Measurements from ENCODE around the gene AK1. TPM values are rescaled to one million over a fixed set of nuclear protein-coding genes. Genes with fewer than 3 reads are reported as not detected.

AK1 gene
- polyA plus RNA-seq, 2 donors: 51.7 to 68.4 TPM

DNA sequence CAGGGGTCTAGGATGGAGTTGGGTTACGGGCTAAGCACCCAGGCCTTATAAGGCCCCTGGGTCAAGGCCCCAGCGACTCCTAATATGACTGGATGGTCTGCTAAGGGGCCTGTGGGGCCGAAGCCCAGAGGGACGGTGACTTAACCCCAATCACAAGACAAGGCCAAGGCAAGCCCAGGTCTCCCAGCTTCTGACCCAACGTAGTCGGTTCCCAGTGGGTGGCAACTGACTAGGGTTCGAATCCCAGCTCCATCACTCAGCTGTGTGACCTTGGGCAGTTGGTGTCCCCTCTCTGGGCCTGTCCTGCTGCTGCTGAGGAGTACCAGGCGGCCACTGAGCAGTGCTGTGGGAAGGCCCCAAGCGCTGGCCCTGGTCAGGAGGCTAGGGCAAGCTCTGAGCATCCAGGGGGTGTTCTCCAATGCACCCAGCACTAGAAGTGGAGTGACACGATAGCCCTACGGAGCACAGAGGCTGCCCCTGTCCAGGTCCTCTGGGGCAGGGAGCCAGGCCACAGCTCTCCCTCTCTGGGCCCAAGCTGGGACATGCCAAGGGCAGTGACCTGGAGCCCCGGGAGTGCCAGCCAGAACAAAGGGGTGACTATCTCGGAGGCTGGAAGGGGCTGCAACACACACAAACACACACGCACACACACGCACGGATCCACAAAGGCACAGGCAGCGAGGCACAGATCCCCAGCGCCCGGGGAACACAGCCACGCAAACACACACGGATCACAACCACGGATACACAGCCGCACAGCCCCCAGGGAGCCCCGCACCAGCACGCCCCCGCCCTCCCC lies 512 bp downstream of the AK1 start:
- H3K27me3 ChIP-seq (ENCODE audit: control insufficient read depth in 1 of 2, insufficient read depth in 2 of 2, low read length in 2 of 2): no peaks in the 10 kb centered on the region
- 29 to 33% methylated on average over 26 of the region's 26 CpGs for WGBS, 2 donors
- peaks cover 0 to 3% of the 10 kb centered on the region in 2 donors for H3K36me3 ChIP-seq (ENCODE audit: control insufficient read depth in 2 of 2, insufficient read depth in 2 of 2, low read length in 1 of 2)
- H3K9me3 ChIP-seq (ENCODE audit: control insufficient read depth in 2 of 2, insufficient read depth in 1 of 2, low read depth in 1 of 2, low read length in 1 of 2): no peaks in the 10 kb centered on the region
- H3K27ac ChIP-seq (ENCODE audit: low read depth in 2 of 2, low read length in 1 of 2): peak overlapping the region; percentile 58 to 76
- H3K4me3 ChIP-seq (ENCODE audit: low read depth in 1 of 2, low read length in 2 of 2): peak overlapping the region; percentile 51 to 56
- peaks cover 16 to 33% of the 10 kb centered on the region in 2 donors for H3K4me1 ChIP-seq (ENCODE audit: control insufficient read depth in 2 of 2, insufficient read depth in 2 of 2, low read length in 1 of 2)

DNA sequence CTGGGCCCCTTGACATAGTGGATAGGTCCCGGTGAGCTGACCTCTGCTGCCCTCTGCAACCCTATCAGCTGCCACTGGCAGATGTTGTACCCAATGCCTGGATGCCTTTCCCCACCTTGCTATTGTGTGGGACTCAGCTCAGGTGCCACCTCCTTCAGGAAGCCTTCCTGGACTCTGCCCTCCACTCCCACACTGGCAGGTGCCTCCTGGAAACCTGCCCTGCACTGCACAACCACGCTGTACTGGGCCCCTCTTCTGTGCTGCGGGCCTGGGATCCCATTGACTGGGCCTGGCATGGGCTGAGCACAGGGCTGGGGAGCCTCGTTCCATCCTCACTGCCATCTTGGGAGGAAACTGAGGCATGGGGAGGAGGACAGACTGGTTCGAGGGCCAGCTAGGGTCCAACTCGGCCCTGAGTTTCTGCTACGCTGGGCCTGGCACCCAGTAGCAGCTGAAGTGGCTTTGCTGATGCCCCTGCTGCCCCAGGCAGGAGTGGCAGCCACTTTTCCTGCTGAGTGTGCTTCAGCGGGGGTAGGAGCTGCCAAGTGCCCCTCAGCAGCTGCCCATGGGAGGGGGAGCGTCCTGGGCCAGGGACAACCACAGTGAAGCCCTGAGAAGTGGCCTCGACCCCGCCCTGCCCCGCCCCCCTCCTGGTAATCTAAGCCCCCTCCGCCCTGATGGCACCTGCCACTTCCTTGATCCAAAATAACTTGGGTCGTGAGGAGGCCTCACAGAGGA lies 1.3 kb downstream of the AK1 start:
- peaks cover 0 to 8% of the 10 kb centered on the region in 2 donors for H3K36me3 ChIP-seq (ENCODE audit: control insufficient read depth in 2 of 2, insufficient read depth in 2 of 2, low read length in 1 of 2)
- peaks cover 16 to 33% of the 10 kb centered on the region in 2 donors for H3K4me1 ChIP-seq (ENCODE audit: control insufficient read depth in 2 of 2, insufficient read depth in 2 of 2, low read length in 1 of 2)
- 75 to 79% methylated on average over 13 to 14 of the region's 14 CpGs for WGBS, 2 donors
- H3K27me3 ChIP-seq (ENCODE audit: control insufficient read depth in 1 of 2, insufficient read depth in 2 of 2, low read length in 2 of 2): no peaks in the 10 kb centered on the region
- H3K27ac ChIP-seq (ENCODE audit: low read depth in 2 of 2, low read length in 1 of 2): peak overlapping the region in 1 of 2 donors; percentile 76
- no peak overlapping the region for H3K4me3 ChIP-seq (ENCODE audit: low read depth in 1 of 2, low read length in 2 of 2)
- no peaks in the 10 kb centered on the region for H3K9me3 ChIP-seq (ENCODE audit: control insufficient read depth in 2 of 2, insufficient read depth in 1 of 2, low read depth in 1 of 2, low read length in 1 of 2)

DNA sequence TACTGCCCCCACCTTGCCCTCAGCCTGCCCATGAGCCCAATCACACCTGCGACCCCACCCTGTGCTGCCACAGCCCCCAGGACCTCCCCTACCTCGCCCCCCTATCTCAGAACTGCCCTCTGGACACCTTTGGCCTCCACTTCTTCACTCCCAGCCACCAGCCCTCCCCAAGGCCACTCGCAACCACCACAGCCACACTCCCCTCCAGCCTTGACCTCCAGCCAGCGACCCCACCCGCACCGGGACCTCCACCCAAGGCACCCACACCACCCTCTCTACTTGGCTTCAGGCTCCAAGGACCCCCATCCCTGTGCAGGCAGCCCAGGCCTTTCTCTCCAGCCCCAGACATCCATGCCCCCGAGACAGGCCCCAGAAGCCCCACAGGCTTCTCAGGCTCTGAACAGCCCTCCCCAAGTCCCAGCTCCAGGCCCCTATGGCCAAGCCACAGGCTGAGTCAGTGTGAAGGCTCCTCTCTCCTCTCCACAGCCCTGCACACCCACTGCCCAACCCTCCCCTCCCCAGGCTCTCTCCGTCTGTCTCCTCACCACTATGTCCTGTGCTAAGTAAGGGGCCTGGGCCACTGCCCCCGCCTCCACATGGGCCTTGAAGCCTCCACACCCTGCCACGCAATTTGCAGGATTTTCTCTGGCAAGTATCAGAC lies 2.0 kb downstream of the AK1 start:
- Histone ChIP-seq H3K27me3 (ENCODE audit: control insufficient read depth in 1 of 2, insufficient read depth in 2 of 2, low read length in 2 of 2) (no peaks in the 10 kb centered on the region), H3K27ac (ENCODE audit: low read depth in 2 of 2, low read length in 1 of 2) (peak overlapping the region in 1 of 2 donors; percentile 54), H3K4me3 (ENCODE audit: low read depth in 1 of 2, low read length in 2 of 2) (no peak overlapping the region), H3K36me3 (ENCODE audit: control insufficient read depth in 2 of 2, insufficient read depth in 2 of 2, low read length in 1 of 2) (peaks cover 0 to 13% of the 10 kb centered on the region in 2 donors), H3K9me3 (ENCODE audit: control insufficient read depth in 2 of 2, insufficient read depth in 1 of 2, low read depth in 1 of 2, low read length in 1 of 2) (no peaks in the 10 kb centered on the region), H3K4me1 (ENCODE audit: control insufficient read depth in 2 of 2, insufficient read depth in 2 of 2, low read length in 1 of 2) (peaks cover 16 to 33% of the 10 kb centered on the region in 2 donors)
- 78 to 86% methylated on average over 10 of the region's 10 CpGs for WGBS, 2 donors

DNA sequence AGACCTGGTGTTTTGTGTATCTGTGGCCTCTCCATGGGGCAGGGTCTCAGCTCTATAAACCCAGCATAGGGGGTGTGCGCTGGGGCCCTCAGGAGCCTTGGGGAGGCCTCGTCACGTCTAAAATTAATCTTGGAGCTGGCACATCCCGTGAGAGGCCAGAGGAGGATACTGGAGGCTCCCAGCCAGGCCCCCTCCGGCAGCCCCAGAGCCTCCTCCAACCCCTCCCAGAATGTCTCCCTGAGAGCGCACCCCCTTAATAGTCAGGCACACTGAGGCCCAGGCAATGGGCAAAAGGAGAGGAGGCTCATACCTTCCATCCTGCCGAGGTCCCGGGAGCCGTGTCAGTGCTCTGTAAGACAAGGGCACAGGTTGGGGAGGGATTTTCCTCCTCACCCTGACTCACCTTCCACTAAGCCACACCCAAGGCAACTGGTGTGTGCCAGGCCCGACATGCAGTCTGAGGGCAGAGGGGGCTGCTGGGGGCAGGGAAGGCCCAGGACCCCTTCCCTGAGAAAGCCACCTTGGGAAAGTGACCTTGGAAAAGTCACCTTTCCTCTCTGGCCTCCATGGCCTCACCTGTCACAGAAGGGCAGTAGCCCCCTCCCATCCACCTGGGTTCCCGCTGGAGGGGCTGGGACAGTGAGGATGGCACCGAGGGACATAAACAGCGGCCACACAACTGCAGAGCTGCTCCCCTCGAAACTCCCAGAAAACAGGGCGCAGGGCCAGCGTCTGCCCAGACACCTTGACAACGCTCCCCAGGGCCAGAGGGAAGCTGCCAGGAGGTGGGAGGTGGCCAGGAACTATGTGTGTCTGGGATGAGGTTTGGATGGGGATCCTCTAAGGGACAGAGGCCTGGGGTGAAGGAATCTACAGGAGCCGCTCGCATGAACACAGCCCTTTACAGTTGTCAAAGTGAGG lies 2.9 kb downstream of the AK1 start:
- peaks cover 0 to 13% of the 10 kb centered on the region in 2 donors for H3K36me3 ChIP-seq (ENCODE audit: control insufficient read depth in 2 of 2, insufficient read depth in 2 of 2, low read length in 1 of 2)
- H3K4me3 ChIP-seq (ENCODE audit: low read depth in 1 of 2, low read length in 2 of 2): no peak overlapping the region
- peak overlapping the region in 1 of 2 donors; percentile 29 for H3K27ac ChIP-seq (ENCODE audit: low read depth in 2 of 2, low read length in 1 of 2)
- no peaks in the 10 kb centered on the region for H3K9me3 ChIP-seq (ENCODE audit: control insufficient read depth in 2 of 2, insufficient read depth in 1 of 2, low read depth in 1 of 2, low read length in 1 of 2)
- WGBS, 2 donors: 45 to 70% methylated on average over 19 of the region's 19 CpGs
- no peaks in the 10 kb centered on the region for H3K27me3 ChIP-seq (ENCODE audit: control insufficient read depth in 1 of 2, insufficient read depth in 2 of 2, low read length in 2 of 2)
- H3K4me1 ChIP-seq (ENCODE audit: control insufficient read depth in 2 of 2, insufficient read depth in 2 of 2, low read length in 1 of 2): peaks cover 16 to 33% of the 10 kb centered on the region in 2 donors

DNA sequence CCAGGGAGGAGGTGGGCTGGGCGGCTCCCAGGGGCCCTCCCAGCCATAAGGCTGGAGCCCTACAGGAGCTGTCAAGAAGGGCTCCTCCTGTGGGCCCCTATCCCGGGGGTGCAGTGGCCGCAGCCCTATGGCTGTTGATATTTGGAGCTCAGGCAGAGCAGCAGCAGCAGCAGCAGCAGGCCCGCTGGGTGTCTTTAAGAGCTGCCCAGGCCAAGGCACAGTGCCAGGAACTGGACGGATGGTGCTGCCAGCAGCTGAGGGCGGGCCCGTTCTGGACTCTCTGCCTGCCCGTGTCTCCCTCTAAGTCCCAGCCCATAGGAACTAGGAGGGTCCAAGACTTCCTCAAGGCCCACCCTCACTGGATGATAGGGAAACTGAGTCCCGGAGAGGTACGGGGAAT lies 3.6 kb downstream of the AK1 start:
- Histone ChIP-seq H3K9me3 (ENCODE audit: control insufficient read depth in 2 of 2, insufficient read depth in 1 of 2, low read depth in 1 of 2, low read length in 1 of 2) (no peaks in the 10 kb centered on the region), H3K4me3 (ENCODE audit: low read depth in 1 of 2, low read length in 2 of 2) (no peak overlapping the region), H3K36me3 (ENCODE audit: control insufficient read depth in 2 of 2, insufficient read depth in 2 of 2, low read length in 1 of 2) (peaks cover 0 to 13% of the 10 kb centered on the region in 2 donors), H3K27me3 (ENCODE audit: control insufficient read depth in 1 of 2, insufficient read depth in 2 of 2, low read length in 2 of 2) (no peaks in the 10 kb centered on the region), H3K27ac (ENCODE audit: low read depth in 2 of 2, low read length in 1 of 2) (no peak overlapping the region), H3K4me1 (ENCODE audit: control insufficient read depth in 2 of 2, insufficient read depth in 2 of 2, low read length in 1 of 2) (peaks cover 16 to 33% of the 10 kb centered on the region in 2 donors)
- WGBS, 2 donors: 54 to 59% methylated on average over 10 of the region's 10 CpGs

DNA sequence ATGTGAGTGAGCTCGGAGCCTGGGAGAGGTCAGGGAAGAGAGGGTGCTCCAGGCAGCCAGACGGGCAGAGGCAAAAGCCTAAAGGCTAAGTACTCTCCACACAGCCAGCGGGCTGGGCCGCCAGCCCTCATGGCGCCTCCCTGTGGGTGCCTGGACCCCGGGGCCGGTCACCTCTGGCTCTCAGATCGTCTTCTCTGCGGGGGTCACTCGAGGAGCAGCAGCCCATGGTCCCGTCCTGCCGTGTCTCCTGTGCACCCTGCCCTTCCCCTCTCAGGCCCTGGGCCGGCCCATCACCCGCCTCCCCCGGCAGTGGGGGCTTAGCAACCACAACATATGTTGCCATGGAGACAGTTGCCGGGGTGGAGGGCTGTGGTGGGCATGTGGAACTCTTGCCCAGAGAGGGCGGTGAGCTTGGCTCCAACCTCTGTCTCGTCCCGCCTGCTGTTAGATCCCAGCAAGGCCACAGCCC lies 4.2 kb downstream of the AK1 start:
- Histone ChIP-seq H3K4me3 (ENCODE audit: low read depth in 1 of 2, low read length in 2 of 2) (no peak overlapping the region), H3K36me3 (ENCODE audit: control insufficient read depth in 2 of 2, insufficient read depth in 2 of 2, low read length in 1 of 2) (peaks cover 0 to 13% of the 10 kb centered on the region in 2 donors), H3K27ac (ENCODE audit: low read depth in 2 of 2, low read length in 1 of 2) (no peak overlapping the region), H3K9me3 (ENCODE audit: control insufficient read depth in 2 of 2, insufficient read depth in 1 of 2, low read depth in 1 of 2, low read length in 1 of 2) (no peaks in the 10 kb centered on the region), H3K4me1 (ENCODE audit: control insufficient read depth in 2 of 2, insufficient read depth in 2 of 2, low read length in 1 of 2) (peaks cover 16 to 33% of the 10 kb centered on the region in 2 donors), H3K27me3 (ENCODE audit: control insufficient read depth in 1 of 2, insufficient read depth in 2 of 2, low read length in 2 of 2) (no peaks in the 10 kb centered on the region)
- 74 to 79% methylated on average over 19 of the region's 19 CpGs for WGBS, 2 donors

DNA sequence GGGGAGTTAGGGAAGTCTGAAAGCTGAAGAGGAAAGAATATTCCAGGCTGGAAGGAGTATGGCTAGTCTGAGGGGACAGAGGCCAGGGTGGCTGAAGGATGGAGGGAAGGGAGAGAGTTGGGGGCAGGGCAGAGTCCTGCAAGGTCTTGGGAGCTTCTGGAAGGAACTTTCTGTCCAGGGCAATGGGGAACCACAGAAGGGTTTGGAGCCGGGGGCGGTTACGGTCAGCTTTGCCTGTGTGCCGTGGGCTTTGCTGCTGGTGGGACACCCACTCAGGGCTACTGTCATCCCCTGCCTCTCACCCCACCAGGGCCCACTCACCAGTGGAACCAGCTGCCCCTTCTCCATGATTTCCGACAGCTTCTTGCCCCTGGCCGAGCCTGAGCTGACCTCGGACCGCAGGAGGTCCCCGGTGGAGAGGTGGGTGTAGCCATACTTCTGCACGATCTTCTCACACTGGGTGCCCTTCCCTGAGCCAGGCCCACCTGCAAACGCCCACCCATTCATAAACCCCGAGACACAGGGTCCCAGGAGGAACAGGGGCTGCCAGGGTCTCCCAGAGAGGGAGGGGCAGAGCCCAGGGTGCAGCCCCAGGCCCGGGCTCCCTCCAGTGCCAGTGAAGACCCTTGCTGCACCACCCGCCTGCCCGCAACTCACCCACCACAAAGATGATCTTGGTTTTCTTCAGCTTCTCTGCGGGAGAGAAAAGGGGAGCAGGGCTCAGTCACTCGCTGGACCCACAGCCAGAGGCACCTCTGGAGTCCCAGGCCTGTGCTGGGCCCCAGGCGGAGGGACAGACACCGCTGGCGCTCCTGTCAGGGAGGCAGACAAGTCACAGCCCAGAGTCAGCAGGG lies 4.9 kb downstream of the AK1 start:
- 94 to 95% methylated on average over 20 of the region's 20 CpGs for WGBS, 2 donors
- H3K27ac ChIP-seq (ENCODE audit: low read depth in 2 of 2, low read length in 1 of 2): no peak overlapping the region
- no peaks in the 10 kb centered on the region for H3K9me3 ChIP-seq (ENCODE audit: control insufficient read depth in 2 of 2, insufficient read depth in 1 of 2, low read depth in 1 of 2, low read length in 1 of 2)
- H3K4me1 ChIP-seq (ENCODE audit: control insufficient read depth in 2 of 2, insufficient read depth in 2 of 2, low read length in 1 of 2): peaks cover 16 to 33% of the 10 kb centered on the region in 2 donors
- H3K4me3 ChIP-seq (ENCODE audit: low read depth in 1 of 2, low read length in 2 of 2): no peak overlapping the region
- no peaks in the 10 kb centered on the region for H3K27me3 ChIP-seq (ENCODE audit: control insufficient read depth in 1 of 2, insufficient read depth in 2 of 2, low read length in 2 of 2)
- peaks cover 0 to 16% of the 10 kb centered on the region in 2 donors for H3K36me3 ChIP-seq (ENCODE audit: control insufficient read depth in 2 of 2, insufficient read depth in 2 of 2, low read length in 1 of 2)

DNA sequence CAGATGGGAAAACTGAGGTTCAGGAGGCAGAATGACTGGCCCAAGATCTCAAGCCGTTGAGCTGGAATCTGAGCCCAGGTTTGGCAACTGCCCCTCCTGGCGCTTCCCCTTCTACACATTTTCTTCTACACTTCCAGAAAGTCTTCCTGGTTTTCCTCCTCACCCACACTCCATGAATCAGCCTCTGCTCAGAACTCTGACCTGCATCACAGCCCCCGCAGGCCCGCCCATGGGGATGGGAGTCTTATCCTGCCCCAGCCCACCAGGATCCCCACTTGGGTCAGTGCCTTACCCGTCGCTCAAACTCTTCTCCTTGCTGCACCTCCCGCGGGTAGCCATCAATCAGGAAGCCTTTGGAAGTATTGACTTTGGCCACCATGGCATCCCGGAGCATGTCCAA lies 5.9 kb downstream of the AK1 start:
- 90% methylated on average over 9 of the region's 9 CpGs for WGBS, 2 donors
- H3K4me1 ChIP-seq (ENCODE audit: control insufficient read depth in 2 of 2, insufficient read depth in 2 of 2, low read length in 1 of 2): peaks cover 7 to 25% of the 10 kb centered on the region in 2 donors

More for the DNA sequence above, 5.9 kb downstream of the AK1 start:
- H3K36me3 ChIP-seq (ENCODE audit: control insufficient read depth in 2 of 2, insufficient read depth in 2 of 2, low read length in 1 of 2): peaks cover 0 to 20% of the 10 kb centered on the region in 2 donors
- H3K9me3 ChIP-seq (ENCODE audit: control insufficient read depth in 2 of 2, insufficient read depth in 1 of 2, low read depth in 1 of 2, low read length in 1 of 2): no peaks in the 10 kb centered on the region
- H3K27me3 ChIP-seq (ENCODE audit: control insufficient read depth in 1 of 2, insufficient read depth in 2 of 2, low read length in 2 of 2): no peaks in the 10 kb centered on the region
- no peak overlapping the region for H3K27ac ChIP-seq (ENCODE audit: low read depth in 2 of 2, low read length in 1 of 2)
- no peak overlapping the region for H3K4me3 ChIP-seq (ENCODE audit: low read depth in 1 of 2, low read length in 2 of 2)
